Fibroblast of villous mesenchyme (primary cell): ENCODE results near the gene MAMDC4. TPM values are rescaled to one million over a fixed set of nuclear protein-coding genes. Genes with fewer than 3 reads are reported as not detected.

Experiments
- DNase-seq: peaks from one replicate; pipeline ENCODE4 v3.0.0-alpha.2; 2010; ENCODE audit warnings: low read depth
- H3K4me3 ChIP-seq: 2 replicates; pipeline ENCODE4 v1.5.1; 2011; ENCODE audit warnings: low read depth, mild to moderate bottlenecking, low read length
- total RNA-seq: library from RNA; depleted of rRNA; stranded (reverse); fragments of >200 nt; gene quantifications from 2 replicates; pipeline ENCODE4 v1.2.3, GENCODE V29; 2012
- TF ChIP-seq, protein P1 (sequence below): IDR thresholded peaks from 2 replicates; pipeline ENCODE4 v1.5.1; 2012; ENCODE audit warnings: low read depth, mild to moderate bottlenecking, low read length; ENCODE audit not compliant: insufficient read depth

MAMDC4 gene
- total RNA-seq, 1 donor = 3.0 TPM

DNA sequence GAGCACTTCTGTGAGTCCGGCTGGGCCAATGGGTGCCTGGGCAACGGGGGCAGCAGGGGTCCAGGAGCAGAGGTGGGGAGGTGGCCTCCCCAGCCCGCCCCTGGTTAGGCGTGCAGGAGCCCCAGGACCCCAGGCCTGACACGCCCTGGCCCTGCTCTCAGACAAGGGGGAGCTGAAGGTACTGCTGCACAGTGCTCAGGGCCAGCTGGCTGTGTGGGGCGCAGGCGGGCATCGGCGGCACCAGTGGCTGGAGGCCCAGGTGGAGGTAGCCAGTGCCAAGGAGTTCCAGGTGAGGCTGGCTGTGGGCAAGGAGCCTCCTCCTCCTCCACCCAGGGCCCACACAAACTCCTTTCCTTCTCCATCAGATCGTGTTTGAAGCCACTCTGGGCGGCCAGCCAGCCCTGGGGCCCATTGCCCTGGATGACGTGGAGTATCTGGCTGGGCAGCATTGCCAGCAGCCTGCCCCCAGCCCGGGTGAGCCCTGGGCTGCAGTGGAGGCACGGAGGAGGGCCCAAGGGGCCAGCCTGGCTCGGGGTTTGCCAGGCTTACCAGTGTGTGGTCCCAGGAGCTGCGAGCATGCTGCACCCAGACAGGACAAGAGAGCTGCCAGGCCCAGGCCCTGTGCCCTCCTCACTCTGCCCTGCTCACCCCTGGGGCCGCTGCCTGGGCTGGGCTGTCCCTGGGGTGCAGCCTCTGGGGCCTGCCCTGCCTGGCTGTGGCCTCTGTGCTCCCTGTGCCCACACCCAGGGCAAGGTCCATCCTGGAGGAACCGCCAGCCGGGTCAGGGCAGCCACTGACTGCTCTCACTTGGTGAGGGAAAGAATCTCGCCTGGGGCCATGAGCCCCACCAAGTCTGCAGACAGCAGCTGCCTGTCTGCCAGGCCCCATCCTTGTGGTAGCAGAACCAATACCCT lies 7.0 kb downstream of the MAMDC4 start:
- TF ChIP-seq, protein P1, sequence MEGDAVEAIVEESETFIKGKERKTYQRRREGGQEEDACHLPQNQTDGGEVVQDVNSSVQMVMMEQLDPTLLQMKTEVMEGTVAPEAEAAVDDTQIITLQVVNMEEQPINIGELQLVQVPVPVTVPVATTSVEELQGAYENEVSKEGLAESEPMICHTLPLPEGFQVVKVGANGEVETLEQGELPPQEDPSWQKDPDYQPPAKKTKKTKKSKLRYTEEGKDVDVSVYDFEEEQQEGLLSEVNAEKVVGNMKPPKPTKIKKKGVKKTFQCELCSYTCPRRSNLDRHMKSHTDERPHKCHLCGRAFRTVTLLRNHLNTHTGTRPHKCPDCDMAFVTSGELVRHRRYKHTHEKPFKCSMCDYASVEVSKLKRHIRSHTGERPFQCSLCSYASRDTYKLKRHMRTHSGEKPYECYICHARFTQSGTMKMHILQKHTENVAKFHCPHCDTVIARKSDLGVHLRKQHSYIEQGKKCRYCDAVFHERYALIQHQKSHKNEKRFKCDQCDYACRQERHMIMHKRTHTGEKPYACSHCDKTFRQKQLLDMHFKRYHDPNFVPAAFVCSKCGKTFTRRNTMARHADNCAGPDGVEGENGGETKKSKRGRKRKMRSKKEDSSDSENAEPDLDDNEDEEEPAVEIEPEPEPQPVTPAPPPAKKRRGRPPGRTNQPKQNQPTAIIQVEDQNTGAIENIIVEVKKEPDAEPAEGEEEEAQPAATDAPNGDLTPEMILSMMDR = no peak
- DNase-seq = peak; percentile 37
- H3K4me3 ChIP-seq = no peak overlapping the region

DNA sequence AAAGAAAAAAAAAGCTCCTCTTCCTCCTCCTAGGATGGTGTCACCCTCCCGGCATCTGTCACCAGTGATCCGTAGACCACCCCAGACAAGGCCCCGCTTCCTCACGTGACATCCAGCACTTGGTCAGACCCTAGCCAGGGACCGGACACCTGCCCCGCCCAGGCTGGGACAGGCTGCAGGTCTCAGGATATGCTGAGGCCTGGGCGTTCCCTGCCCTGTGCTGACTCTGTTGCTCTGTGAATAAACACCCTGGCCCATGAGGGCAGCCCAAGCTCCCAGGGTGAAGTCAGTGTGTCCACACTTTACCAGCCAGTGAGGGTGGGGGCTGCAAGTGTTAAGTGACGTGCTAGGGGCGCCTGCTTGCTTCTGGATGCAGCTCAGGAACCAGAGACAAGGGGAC lies 8.4 kb downstream of the MAMDC4 start:
- TF ChIP-seq, protein P1 = no peak
- H3K4me3 ChIP-seq = no peak overlapping the region
- DNase-seq = no peak

DNA sequence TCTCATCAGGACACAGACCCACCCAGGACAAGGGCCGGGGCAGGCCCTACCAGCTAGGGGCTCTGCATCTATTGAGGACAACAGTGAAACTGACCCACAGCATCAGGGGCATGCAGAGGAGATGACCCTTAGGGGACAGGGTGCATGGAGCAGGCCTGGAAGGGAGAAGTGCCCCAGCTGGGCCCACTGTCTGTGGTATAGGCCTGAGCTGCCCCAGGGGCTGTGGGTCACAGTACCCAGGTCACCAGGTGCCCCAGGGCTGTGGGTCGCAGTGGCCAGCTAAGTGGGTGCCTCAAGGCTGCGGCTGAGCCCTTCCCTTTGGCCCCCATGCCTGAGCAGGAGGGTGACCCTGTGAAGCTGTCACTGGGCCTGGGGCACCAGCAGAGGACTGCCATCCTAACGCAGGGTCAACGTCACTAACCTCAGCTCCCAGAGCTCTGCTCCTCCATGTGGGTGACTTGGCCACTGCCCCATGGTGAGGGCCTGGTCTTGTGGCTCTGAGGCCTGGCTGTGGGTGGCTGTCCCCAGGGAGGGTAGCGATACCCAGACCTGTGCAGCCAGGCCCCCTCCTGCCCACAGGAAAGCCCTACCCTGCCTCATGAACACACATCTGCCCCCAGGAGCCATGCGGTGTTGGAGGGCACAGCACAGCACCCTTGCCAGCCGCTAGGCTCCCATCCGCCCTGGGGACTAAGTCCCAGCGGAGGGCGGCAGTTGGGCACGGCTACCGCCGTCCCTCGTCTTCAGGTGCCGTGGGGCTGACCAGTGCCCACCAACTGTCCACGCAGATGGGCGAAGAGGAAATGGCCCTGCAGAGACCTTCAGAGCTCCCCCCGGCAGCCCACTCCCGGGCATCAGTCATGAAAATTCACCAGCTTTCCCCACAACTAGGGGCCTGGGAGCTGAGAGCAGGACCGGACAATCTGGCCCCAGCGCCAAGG lies 9.1 kb downstream of the MAMDC4 start:
- no peak for DNase-seq
- H3K4me3 ChIP-seq = no peak overlapping the region
- TF ChIP-seq, protein P1 = no peak

DNA sequence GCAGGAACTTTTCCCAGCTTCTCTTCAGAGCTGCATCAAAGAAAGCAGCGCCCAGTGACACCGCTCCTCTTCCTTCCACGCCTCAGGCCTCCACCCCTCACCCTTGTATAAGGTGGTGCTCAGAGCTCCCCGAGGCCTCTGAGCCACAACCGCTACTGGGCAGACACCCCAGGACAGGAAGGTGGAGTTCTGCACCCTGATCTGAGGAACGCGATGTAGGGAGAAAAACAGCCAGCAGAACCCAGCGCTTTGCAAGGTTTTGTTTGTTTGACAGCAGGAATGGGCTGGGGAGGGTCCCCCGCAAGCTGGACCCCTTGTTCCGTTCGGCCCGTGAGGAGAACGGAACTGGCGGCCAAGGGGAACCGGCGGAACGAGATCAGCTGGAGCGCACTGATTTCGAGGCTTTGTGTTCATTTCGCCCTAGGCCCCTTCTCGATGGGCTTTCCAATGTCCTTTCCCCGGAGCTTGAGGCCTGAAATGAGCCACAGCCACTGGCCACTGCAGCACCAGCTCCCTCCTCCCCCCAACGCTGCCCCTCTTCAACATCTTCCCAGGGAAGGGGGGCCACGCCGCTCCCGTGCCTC lies 9.8 kb downstream of the MAMDC4 start:
- no peak for DNase-seq
- TF ChIP-seq, protein P1 = no peak
- no peak overlapping the region for H3K4me3 ChIP-seq

DNA sequence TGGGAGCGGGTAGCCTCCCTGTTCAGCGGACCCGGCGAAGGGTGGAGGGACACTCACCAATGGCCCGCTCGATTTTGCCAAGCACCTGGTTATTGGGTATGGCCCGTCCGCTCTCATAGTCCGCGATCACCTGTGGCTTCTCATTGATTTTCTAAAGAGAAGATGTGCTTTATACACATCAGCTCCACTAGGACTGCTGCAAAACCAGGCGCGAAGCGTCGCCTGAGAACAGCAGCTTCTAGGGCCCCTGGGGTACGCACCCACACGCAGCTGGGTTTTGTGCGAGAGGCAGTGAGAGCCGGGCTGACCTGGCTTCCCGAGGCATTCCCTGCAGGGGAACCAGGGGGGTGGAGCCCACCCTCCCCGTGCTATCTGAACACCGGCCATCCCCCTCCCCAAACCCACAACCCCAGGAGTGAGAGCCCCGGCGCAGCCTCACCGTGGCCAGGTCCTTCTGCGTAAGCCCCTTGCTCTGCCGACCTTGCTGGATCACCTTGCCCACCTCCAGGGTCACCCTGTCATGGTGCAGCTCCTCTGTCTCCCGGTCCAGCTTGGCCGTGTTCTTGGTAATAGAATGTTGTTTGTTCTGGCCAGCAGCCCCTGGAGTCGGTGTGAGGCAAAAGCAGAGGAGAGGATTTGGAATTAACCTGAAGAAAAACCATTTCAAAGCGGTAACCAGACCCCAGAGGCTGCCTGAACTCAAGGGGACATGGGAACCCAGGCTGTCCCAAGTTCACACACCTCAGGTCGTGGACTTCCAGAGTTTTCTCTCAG lies 10.9 kb downstream of the MAMDC4 start:
- no peak overlapping the region for H3K4me3 ChIP-seq
- TF ChIP-seq, protein P1 = no peak
- no peak for DNase-seq
